HG03025 (cell line): ENCODE measurements around the gene ENG.
"Not testable (repeated sequence)": the region's sequence is repeated elsewhere in the genome, so short reads cannot be mapped to it uniquely, and the experiment has no call there.

ENCODE experiments used
- ATAC-seq: cut with Tn5 transposase; IDR thresholded peaks from one replicate; pipeline ENCODE4 v1.9.1; 2021; ENCODE audit warnings: mild to moderate bottlenecking, moderate library complexity; ENCODE audit not compliant: unreplicated experiment, low FRiP score

Gene ENG

GRCh38 chr9:127878652-127879390, 24.4 kb upstream of the ENG start:
- no peak for ATAC-seq

GRCh38 chr9:127878001-127878651, 23.7 kb upstream of the ENG start:
- no peak for ATAC-seq

DNA sequence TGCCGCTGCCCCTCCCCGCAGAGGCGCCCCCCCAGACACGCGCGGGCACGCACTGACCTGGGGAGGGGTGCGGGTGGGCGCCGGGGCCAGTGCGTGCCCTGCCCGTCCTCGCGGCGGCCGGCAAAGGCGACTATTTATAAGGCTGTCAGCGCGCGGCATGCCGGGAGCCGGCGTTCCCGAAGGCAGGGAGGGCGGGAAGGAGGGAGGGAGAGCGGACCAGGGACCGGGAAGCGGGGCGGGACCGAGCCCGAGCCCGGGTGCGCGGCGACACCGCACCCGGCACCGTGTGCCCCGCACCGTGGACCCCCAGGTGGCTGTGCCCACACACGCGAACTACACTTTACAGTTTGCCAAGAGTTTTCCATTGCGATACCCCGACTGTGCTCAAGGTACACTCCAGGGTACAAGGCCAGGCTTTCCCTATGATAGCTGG, 23.1 kb upstream of the ENG start, which contains the start of gene AK1:
Gene AK1, minus strand, starts transcription at position 110 of the 433 bp plus-strand sequence. CDS start 3,058 bp downstream, outside the sequence.
- ATAC-seq, result no peak

DNA sequence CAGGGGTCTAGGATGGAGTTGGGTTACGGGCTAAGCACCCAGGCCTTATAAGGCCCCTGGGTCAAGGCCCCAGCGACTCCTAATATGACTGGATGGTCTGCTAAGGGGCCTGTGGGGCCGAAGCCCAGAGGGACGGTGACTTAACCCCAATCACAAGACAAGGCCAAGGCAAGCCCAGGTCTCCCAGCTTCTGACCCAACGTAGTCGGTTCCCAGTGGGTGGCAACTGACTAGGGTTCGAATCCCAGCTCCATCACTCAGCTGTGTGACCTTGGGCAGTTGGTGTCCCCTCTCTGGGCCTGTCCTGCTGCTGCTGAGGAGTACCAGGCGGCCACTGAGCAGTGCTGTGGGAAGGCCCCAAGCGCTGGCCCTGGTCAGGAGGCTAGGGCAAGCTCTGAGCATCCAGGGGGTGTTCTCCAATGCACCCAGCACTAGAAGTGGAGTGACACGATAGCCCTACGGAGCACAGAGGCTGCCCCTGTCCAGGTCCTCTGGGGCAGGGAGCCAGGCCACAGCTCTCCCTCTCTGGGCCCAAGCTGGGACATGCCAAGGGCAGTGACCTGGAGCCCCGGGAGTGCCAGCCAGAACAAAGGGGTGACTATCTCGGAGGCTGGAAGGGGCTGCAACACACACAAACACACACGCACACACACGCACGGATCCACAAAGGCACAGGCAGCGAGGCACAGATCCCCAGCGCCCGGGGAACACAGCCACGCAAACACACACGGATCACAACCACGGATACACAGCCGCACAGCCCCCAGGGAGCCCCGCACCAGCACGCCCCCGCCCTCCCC, 22.5 kb upstream of the ENG start:
- no peak for ATAC-seq

DNA sequence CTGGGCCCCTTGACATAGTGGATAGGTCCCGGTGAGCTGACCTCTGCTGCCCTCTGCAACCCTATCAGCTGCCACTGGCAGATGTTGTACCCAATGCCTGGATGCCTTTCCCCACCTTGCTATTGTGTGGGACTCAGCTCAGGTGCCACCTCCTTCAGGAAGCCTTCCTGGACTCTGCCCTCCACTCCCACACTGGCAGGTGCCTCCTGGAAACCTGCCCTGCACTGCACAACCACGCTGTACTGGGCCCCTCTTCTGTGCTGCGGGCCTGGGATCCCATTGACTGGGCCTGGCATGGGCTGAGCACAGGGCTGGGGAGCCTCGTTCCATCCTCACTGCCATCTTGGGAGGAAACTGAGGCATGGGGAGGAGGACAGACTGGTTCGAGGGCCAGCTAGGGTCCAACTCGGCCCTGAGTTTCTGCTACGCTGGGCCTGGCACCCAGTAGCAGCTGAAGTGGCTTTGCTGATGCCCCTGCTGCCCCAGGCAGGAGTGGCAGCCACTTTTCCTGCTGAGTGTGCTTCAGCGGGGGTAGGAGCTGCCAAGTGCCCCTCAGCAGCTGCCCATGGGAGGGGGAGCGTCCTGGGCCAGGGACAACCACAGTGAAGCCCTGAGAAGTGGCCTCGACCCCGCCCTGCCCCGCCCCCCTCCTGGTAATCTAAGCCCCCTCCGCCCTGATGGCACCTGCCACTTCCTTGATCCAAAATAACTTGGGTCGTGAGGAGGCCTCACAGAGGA, 21.7 kb upstream of the ENG start:
- ATAC-seq, result no peak

GRCh38 chr9:127875306-127875966, 21.0 kb upstream of the ENG start:
- no peak for ATAC-seq

DNA sequence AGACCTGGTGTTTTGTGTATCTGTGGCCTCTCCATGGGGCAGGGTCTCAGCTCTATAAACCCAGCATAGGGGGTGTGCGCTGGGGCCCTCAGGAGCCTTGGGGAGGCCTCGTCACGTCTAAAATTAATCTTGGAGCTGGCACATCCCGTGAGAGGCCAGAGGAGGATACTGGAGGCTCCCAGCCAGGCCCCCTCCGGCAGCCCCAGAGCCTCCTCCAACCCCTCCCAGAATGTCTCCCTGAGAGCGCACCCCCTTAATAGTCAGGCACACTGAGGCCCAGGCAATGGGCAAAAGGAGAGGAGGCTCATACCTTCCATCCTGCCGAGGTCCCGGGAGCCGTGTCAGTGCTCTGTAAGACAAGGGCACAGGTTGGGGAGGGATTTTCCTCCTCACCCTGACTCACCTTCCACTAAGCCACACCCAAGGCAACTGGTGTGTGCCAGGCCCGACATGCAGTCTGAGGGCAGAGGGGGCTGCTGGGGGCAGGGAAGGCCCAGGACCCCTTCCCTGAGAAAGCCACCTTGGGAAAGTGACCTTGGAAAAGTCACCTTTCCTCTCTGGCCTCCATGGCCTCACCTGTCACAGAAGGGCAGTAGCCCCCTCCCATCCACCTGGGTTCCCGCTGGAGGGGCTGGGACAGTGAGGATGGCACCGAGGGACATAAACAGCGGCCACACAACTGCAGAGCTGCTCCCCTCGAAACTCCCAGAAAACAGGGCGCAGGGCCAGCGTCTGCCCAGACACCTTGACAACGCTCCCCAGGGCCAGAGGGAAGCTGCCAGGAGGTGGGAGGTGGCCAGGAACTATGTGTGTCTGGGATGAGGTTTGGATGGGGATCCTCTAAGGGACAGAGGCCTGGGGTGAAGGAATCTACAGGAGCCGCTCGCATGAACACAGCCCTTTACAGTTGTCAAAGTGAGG, 20.1 kb upstream of the ENG start:
- ATAC-seq, result no peak

GRCh38 chr9:127873886-127874285, 19.4 kb upstream of the ENG start:
- no peak for ATAC-seq

- ATAC-seq, result no peak
Measured at GRCh38 chr9:127873223-127873691, 18.8 kb upstream of the ENG start.

DNA sequence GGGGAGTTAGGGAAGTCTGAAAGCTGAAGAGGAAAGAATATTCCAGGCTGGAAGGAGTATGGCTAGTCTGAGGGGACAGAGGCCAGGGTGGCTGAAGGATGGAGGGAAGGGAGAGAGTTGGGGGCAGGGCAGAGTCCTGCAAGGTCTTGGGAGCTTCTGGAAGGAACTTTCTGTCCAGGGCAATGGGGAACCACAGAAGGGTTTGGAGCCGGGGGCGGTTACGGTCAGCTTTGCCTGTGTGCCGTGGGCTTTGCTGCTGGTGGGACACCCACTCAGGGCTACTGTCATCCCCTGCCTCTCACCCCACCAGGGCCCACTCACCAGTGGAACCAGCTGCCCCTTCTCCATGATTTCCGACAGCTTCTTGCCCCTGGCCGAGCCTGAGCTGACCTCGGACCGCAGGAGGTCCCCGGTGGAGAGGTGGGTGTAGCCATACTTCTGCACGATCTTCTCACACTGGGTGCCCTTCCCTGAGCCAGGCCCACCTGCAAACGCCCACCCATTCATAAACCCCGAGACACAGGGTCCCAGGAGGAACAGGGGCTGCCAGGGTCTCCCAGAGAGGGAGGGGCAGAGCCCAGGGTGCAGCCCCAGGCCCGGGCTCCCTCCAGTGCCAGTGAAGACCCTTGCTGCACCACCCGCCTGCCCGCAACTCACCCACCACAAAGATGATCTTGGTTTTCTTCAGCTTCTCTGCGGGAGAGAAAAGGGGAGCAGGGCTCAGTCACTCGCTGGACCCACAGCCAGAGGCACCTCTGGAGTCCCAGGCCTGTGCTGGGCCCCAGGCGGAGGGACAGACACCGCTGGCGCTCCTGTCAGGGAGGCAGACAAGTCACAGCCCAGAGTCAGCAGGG, 18.1 kb upstream of the ENG start:
- no peak for ATAC-seq

GRCh38 chr9:127871531-127871930, 17.1 kb upstream of the ENG start:
- ATAC-seq, result no peak

DNA sequence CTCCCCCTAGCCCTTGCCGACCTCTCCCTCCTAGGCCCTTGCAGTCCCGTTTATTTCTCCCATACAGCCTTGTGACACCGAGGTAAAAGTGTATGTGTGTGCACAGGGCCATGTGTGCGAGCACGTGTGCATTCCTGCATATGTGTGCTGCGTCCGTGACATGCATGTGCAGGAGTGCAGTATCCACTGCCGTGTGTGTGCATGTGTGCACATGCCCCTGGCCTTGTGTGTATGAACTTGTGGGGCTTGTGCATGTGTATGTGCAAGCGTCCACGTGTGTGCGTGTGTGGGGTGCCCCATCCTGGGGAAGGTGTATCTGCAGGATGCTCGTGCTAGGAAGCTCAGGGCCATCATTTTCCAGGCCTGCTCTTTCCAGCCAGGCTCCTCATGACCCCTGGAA, 16.4 kb upstream of the ENG start:
- no peak for ATAC-seq

DNA sequence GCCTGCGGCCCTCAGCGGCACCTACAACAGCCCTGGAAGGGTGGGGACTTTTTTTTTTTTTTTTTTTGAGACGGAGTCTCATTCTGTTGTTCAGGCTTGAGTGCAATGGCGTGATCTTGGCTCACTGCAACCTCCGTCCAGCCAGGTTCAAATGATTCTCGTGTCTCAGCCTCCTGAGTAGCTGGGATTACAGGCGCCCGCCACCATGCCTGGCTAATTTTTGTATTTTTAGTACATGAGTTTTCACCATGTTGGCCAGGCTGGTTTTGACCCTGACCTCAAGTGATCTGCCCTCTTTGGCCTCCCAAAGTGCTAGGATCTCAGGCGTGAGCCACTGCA, 15.7 kb upstream of the ENG start:
- not testable (repeated sequence) for ATAC-seq

- ATAC-seq, result no peak
Measured at GRCh38 chr9:127869310-127870152, 15.1 kb upstream of the ENG start.

DNA sequence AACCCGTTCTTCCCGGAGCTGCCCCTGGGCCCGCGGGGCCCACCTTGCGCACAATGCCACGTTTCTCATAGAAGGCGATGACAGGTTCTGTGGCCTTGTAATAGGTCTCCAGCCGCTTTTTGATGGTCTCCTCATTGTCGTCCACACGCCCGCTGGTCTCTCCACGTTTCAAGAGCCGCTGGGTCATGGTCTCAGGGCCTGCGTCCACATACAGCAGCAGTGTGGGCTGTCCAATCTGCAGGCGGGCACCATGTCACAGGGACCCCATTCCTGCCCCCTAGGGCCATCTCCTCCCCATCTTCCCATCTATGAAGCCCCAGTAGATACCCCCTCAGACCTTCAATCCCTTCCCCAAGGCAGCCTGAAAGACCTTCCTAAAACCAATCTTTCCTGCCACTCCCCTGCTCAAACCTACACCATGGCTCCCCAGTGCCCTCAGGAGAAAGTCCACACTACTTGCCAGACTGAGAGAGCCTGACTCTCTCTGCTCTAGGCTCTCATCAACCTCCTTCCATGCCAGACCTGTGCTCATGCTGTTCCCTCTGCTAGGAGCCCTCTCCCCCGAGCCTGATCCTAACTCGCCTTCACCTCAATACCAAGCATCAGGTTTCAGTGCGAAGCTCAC, 13.9 kb upstream of the ENG start:
- ATAC-seq, result no peak

DNA sequence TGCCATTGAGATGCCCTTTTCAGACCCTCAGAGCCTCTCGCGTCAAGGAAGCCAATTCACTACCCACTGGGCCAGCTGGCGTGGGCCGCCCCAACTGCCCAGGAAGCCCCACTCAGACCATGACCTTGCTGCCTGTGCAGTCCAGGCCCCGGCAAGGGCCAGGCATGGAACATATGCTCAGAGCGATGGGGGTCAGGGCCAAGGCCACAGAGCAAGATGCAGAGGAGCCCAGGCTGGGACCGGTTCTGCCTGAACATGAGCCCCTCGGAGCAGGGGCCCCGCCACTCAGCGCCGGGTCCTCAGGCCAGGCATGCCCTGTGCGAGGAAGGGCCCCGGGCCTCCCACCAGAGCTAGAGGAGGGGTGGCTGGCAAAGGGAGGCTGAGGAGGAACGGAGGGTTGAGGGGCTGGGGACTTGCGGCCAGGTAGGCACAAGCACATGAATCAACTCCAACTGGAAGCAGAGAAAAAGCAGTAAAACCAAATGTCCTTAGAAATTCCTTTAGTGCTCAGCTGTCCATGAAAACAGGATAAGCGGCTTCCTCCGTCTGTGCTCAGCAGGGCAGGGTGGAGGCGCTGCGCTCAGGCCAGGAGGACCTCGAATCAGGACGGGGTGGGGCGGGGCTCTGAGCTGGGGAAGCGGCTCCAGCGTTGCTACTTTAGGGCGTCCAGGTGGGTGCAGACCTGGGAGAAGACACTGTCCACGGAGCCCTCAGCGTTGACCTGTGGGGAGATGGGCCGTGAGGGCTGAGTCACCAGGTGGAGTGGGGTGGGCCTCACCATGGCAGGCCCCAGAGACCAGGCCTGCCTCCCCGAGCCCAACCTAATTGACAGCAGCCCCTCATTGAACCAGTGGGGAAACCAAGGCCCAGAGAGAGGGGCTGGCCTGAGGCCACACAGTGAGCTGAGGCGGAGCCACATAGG, 13.2 kb upstream of the ENG start:
- ATAC-seq, result no peak
